Measurements from ENCODE around the gene FST.

Gene FST

GRCh38 chr5:53520813-53521212 lies 40.4 kb downstream of the FST start:
- no peak for DNase-seq (ENCODE audit: low spot score)

Data from kidney tubule cell (primary cell).